PC-3 (cell line): ENCODE results near the gene PLA2G4A.

Source experiments
- EZH2 ChIP-seq: fragments of 300-600 bp; sonication (generic); IDR thresholded peaks from one replicate; pipeline ENCODE4 v1.6.1; 2017; ENCODE audit warnings: antibody characterized with exemption, mild to moderate bottlenecking, low read length; ENCODE audit not compliant: unreplicated experiment
- EZH2phosphoT487 ChIP-seq: fragments of 300-600 bp; sonication (generic); IDR thresholded peaks from 2 replicates; pipeline ENCODE4 v1.6.1; 2018; ENCODE audit warnings: mild to moderate bottlenecking, antibody characterized with exemption, low read length, borderline replicate concordance
- TF ChIP-seq, protein P1 (sequence below): fragments of 300-600 bp; sonication (generic); conservative IDR thresholded peaks from 2 replicates; pipeline ENCODE4 v1.5.1; 2017; ENCODE audit warnings: antibody characterized with exemption, low read depth, mild to moderate bottlenecking, low read length

DNA sequence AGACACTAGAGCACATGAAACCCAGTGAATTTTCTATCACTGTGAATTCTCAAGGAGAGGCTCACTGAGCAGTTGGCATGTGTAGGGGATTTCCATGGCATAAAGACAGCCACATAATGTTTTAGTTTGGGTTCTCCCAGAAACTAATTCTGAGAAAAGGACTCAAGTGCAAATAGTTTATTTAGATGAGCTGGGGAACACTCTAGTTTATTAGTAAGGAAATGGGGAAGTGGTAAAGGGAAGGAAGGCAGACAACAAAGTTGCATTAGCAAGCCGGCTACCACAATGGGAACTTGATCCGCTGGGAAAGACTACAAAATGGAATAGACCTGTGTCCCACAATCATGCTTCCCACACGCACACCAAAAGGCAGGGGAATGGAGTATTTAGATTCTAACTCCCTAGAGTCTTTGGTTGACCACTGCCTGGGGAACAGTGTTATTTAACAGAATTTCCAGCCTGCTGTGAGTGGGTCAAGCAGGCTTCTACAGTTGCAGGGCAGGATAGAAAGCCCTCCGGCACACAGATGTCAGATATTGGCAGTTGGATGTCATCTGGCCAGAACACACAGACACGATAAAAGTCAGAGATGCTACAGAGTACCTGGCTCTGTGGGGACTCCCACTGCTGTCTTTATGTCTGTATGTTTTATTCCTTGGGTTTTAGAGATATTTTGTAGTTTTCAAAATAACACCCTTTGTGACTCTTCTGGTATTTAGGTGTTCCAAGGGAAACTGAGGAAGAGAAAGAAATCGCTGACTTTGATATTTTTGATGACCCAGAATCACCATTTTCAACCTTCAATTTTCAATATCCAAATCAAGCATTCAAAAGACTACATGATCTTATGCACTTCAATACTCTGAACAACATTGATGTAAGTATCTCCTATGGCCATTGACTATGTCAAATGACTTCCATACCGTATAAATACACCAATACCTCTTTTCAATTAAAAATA is 150.1 kb downstream of the PLA2G4A start:
- no peak for TF ChIP-seq EZH2
- TF ChIP-seq, protein P1, sequence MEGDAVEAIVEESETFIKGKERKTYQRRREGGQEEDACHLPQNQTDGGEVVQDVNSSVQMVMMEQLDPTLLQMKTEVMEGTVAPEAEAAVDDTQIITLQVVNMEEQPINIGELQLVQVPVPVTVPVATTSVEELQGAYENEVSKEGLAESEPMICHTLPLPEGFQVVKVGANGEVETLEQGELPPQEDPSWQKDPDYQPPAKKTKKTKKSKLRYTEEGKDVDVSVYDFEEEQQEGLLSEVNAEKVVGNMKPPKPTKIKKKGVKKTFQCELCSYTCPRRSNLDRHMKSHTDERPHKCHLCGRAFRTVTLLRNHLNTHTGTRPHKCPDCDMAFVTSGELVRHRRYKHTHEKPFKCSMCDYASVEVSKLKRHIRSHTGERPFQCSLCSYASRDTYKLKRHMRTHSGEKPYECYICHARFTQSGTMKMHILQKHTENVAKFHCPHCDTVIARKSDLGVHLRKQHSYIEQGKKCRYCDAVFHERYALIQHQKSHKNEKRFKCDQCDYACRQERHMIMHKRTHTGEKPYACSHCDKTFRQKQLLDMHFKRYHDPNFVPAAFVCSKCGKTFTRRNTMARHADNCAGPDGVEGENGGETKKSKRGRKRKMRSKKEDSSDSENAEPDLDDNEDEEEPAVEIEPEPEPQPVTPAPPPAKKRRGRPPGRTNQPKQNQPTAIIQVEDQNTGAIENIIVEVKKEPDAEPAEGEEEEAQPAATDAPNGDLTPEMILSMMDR = no peak
- no peak for TF ChIP-seq EZH2phosphoT487
